Osteocyte (in vitro differentiated cells): ENCODE measurements around the gene GTF3A. TPM values are rescaled to one million over a fixed set of nuclear protein-coding genes. Genes with fewer than 3 reads are reported as not detected.
A peak's percentile ranks its signal among the peaks of the same experiment; 100 is the strongest.

Experiments
- DNase-seq: peaks from one replicate; pipeline ENCODE4 v3.0.0; 2021; ENCODE audit warnings: mixed read lengths; ENCODE audit not compliant: unreplicated experiment; ENCODE audit errors: extremely low spot score
- H3K27ac Mint-ChIP-seq: one replicate; pipeline ENCODE4 v1.8.0; 2021; ENCODE audit warnings: mild to moderate bottlenecking, mixed read lengths; ENCODE audit not compliant: unreplicated experiment
- H3K27me3 Mint-ChIP-seq: one replicate; pipeline ENCODE4 v1.8.0; 2021; ENCODE audit warnings: mixed read lengths; ENCODE audit not compliant: unreplicated experiment
- H3K36me3 Mint-ChIP-seq: one replicate; pipeline ENCODE4 v1.8.0; 2021; ENCODE audit warnings: mixed read lengths; ENCODE audit not compliant: unreplicated experiment
- H3K4me1 Mint-ChIP-seq: one replicate; pipeline ENCODE4 v1.8.0; 2021; ENCODE audit warnings: mixed read lengths; ENCODE audit not compliant: unreplicated experiment
- H3K4me3 Mint-ChIP-seq: one replicate; pipeline ENCODE4 v1.8.0; 2021; ENCODE audit warnings: mild to moderate bottlenecking, moderate library complexity, mixed read lengths; ENCODE audit not compliant: unreplicated experiment
- H3K9me3 Mint-ChIP-seq: one replicate; pipeline ENCODE4 v1.8.0; 2021; ENCODE audit warnings: mixed read lengths; ENCODE audit not compliant: unreplicated experiment
- CTCF ChIP-seq: fragments of 200-600 bp; sonication (generic); IDR thresholded peaks from 2 replicates; pipeline ENCODE4 v1.5.0; 2021; ENCODE audit warnings: antibody characterized with exemption, mild to moderate bottlenecking, moderate library complexity
- total RNA-seq: library from RNA; stranded (reverse); gene quantifications from 2 replicates; pipeline ENCODE4 v1.2.1, GENCODE V29; 2021

Gene GTF3A
- total RNA-seq, 1 donor from 2014 or later = 67.0 TPM

- Mint-ChIP-seq H3K9me3 (peaks cover 4% of the 10 kb centered on the region), H3K4me1 (peaks cover 12% of the 10 kb centered on the region), H3K27me3 (peaks cover 29% of the 10 kb centered on the region), H3K27ac (no peak overlapping the region), H3K4me3 (no peak overlapping the region), H3K36me3 (no peaks in the 10 kb centered on the region)
- no peak for DNase-seq
- TF ChIP-seq CTCF = no peak
These were observed 19.7 kb upstream of the GTF3A start for GRCh38 chr13:27404680-27405079.

GRCh38 chr13:27405546-27406134, 18.8 kb upstream of the GTF3A start:
- TF ChIP-seq CTCF = no peak
- no peak overlapping the region for H3K4me3 Mint-ChIP-seq
- H3K36me3 Mint-ChIP-seq = no peaks in the 10 kb centered on the region
- no peak for DNase-seq
- no peak overlapping the region for H3K27ac Mint-ChIP-seq
- H3K9me3 Mint-ChIP-seq = peaks cover 8% of the 10 kb centered on the region
- H3K4me1 Mint-ChIP-seq = peaks cover 12% of the 10 kb centered on the region
- H3K27me3 Mint-ChIP-seq = peaks cover 35% of the 10 kb centered on the region

- H3K4me1 Mint-ChIP-seq = peaks cover 12% of the 10 kb centered on the region
- no peak overlapping the region for H3K4me3 Mint-ChIP-seq
- H3K36me3 Mint-ChIP-seq = no peaks in the 10 kb centered on the region
- H3K9me3 Mint-ChIP-seq = peaks cover 8% of the 10 kb centered on the region
- H3K27me3 Mint-ChIP-seq = peaks cover 38% of the 10 kb centered on the region
- no peak overlapping the region for H3K27ac Mint-ChIP-seq
- DNase-seq = no peak
- TF ChIP-seq CTCF = peak; percentile 65
These were observed 18.1 kb upstream of the GTF3A start for GRCh38 chr13:27406178-27406939.

- TF ChIP-seq CTCF = no peak
- H3K27ac Mint-ChIP-seq = no peak overlapping the region
- H3K9me3 Mint-ChIP-seq = peaks cover 8% of the 10 kb centered on the region
- H3K4me1 Mint-ChIP-seq = peaks cover 8% of the 10 kb centered on the region
- peaks cover 52% of the 10 kb centered on the region for H3K27me3 Mint-ChIP-seq
- no peak for DNase-seq
- H3K36me3 Mint-ChIP-seq = no peaks in the 10 kb centered on the region
- no peak overlapping the region for H3K4me3 Mint-ChIP-seq
These were observed 16.3 kb upstream of the GTF3A start for GRCh38 chr13:27408074-27408473.

- Mint-ChIP-seq H3K4me3 (no peak overlapping the region), H3K9me3 (peaks cover 8% of the 10 kb centered on the region), H3K36me3 (no peaks in the 10 kb centered on the region), H3K27me3 (peaks cover 59% of the 10 kb centered on the region), H3K4me1 (no peaks in the 10 kb centered on the region), H3K27ac (no peak overlapping the region)
- DNase-seq = no peak
- no peak for TF ChIP-seq CTCF
These were observed 15.4 kb upstream of the GTF3A start for GRCh38 chr13:27409013-27409412.
